ENCODE data around the gene NR6A1.

NR6A1 gene

DNA sequence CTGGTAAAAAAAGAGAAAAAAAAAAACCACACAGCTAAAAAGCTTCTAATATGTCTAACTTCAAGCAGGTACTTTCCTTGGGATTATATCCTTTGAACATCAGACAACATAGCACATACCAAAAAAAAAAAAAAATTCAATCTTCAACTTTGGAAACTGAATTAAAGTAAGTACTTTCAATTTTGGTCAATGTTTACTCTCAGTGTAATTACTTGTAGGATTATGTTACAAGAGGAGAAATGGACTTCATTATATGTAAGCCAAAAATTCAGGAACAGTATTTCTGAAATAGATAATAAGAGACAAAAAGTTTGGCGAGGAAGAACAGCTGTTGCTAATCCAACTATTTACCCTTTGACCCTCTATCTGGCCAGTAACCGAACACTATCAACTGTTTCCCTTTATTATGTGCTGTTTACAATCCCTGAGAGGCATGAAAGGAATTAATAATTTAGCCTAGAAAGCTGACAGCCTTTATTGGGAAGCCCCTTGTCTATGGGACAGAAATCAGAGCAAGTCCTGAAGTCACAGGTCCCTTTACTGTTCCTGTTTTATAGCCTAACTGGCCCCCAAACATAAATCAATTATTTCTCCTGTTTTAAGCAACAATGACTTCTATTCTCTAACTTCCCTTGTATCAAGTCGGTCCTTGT lies 46.6 kb downstream of the NR6A1 start:
- DNase-seq (ENCODE audit: low read depth): no peak

GRCh38 chr9:124723352-124723751 lies 47.8 kb downstream of the NR6A1 start:
- DNase-seq (ENCODE audit: low read depth): no peak

- DNase-seq (ENCODE audit: low read depth): peak; percentile 30
Observed at GRCh38 chr9:124721109-124721906, 49.8 kb downstream of the NR6A1 start.

DNA sequence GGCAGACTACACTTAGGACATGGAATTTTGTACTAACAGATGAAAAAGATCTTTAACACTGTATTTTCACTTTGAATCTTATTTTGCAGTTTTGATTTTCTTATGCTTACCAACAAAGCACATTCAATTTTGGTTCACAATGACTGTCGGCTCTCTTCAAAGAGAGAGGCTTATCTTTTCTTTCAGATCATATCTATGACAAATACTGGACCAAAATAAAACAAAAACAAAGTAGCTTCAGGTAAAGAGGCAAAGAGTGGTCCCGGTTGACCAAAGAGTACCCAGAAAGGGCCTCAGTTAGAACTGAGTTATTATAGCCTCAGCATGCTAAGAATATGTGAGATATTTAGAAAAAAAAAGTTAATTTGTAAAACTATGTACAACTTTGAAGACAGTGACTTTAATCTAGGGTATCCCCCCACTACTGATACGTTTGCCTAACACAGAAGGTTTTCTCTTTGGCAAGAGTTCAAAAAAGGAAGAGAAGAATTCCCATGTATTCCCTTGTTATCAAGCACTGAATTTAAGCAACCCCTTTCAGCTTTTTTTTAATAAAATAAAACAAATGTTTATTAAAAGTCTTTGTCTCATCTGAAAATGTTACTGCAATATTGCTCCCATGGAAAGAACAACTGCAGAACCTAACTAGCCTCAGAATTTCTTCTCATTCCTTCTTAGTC lies 50.5 kb downstream of the NR6A1 start:
- no peak for DNase-seq (ENCODE audit: low read depth)

GRCh38 chr9:124718928-124719327 lies 52.2 kb downstream of the NR6A1 start:
- DNase-seq (ENCODE audit: low read depth): no peak

DNA sequence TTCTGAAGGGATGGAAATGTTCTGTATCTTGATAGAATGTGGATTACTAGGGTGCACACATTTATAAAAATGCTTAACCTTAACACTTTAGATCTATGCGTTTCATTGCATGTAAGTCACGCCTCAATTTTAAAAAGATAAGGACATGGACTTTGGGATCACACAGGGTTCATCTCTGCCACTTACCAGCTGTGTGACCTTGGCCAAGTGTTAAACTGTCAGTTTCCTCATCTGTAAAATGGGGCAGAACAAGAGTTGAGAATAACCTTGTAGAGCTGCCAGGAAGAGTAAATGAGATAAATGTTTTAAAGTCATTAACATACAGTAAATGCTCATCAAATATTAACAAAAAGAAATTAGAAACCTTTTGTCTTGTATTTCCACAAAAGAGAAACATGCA lies 53.5 kb downstream of the NR6A1 start:
- DNase-seq (ENCODE audit: low read depth): no peak

DNA sequence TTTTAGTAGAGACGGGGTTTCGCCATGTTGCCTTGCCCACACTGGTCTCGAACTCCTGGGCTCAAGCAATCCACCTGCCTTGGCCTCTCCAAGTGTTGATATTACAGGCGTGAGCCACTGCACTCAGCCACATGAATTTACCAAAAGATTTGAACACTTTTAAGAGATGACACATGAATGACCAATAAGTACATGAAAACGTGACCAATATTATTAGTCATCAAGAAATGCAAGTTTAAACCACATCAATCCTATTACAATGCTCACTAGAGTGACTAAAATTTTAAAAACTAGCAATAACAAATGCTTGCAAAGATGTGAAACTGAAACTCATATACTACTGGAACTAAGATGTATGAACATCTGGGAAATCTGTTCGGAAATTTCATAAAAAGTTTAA lies 54.3 kb downstream of the NR6A1 start:
- peak; percentile 31 for DNase-seq (ENCODE audit: low read depth)

- DNase-seq (ENCODE audit: low read depth): no peak
Observed at GRCh38 chr9:124710766-124711165, 60.3 kb downstream of the NR6A1 start.

DNA sequence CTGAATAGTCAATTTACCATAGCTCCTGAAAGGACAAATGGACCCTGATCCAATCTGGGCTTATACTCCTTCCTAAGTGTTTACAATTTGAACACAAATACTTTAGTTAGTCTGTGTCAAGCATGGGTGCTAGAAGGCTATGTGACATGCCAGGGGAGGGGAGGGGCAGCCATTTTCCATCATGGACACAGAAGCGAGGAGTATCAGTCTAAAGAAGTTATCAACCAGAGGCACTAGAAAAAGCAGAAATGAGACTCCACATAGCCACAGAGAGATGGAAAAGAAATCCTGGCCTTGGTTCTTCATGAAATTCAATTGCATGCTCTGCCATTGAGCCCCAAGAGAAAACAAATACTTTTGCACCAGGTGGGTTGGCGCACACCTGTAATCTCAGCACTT lies 61.8 kb downstream of the NR6A1 start:
- DNase-seq (ENCODE audit: low read depth): no peak

GRCh38 chr9:124708633-124709291 lies 62.3 kb downstream of the NR6A1 start:
- peak; percentile 86 for DNase-seq (ENCODE audit: low read depth)

- no peak for DNase-seq (ENCODE audit: low read depth)
Observed at GRCh38 chr9:124708074-124708473, 63.0 kb downstream of the NR6A1 start.

DNA sequence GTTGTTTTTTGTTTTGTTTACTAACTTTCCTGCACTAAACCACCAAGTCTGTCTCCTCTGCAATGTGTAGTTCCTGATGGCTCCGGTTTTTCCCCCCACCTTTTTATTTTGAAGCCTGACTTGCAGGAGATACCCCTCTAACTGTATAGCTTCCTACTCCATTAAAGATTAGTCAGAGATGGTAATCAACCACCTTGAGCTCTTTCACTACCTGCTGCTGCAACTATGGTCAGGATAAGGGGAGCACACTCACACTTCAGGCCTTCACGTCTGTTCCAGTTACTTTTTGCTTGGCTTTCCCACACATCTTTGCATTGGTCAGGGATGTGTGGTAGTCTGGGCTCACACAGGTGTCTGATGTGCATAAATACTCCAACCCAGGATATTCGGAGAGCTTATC lies 63.4 kb downstream of the NR6A1 start:
- DNase-seq (ENCODE audit: low read depth): no peak

- no peak for DNase-seq (ENCODE audit: low read depth)
Observed at GRCh38 chr9:124706685-124707084, 64.4 kb downstream of the NR6A1 start.

DNA sequence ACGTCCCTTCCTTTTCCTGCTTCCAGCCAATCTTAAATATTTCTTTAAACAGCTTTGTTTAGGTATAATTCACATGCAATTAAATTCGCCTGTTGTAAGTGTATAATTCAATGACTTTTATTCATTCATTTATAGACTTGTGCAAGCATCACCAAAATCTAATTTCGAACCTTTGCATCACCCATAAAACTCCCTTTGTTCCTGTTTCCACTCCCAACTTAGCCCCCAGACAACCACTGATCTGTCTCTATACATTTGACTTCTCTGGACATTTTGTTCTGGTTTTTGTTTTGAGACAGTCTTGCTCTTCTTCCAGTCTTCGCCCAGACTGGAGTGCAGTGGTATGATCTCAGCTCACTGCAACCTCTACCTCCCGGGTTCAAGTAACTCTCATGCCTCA lies 71.5 kb downstream of the NR6A1 start:
- no peak for DNase-seq (ENCODE audit: low read depth)

DNA sequence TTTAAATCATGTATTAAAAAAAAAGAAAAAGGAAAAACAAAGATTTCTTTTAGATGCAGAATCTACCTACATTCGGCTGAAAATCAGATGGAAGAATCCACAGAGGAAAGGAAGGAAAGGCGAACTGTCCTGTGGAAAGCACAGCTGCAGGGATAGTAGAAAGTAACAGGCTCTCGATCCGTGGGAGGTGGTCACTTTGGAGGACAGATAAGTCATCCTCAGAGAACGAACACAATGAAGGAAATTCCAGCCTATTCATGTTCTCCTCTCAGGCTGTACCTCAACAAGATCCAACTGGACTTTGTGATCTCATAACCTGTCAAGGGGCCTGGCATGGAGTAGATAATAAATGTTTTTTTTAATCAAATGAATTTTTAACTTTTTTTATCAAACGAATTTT lies 72.8 kb downstream of the NR6A1 start:
- no peak for DNase-seq (ENCODE audit: low read depth)

DNA sequence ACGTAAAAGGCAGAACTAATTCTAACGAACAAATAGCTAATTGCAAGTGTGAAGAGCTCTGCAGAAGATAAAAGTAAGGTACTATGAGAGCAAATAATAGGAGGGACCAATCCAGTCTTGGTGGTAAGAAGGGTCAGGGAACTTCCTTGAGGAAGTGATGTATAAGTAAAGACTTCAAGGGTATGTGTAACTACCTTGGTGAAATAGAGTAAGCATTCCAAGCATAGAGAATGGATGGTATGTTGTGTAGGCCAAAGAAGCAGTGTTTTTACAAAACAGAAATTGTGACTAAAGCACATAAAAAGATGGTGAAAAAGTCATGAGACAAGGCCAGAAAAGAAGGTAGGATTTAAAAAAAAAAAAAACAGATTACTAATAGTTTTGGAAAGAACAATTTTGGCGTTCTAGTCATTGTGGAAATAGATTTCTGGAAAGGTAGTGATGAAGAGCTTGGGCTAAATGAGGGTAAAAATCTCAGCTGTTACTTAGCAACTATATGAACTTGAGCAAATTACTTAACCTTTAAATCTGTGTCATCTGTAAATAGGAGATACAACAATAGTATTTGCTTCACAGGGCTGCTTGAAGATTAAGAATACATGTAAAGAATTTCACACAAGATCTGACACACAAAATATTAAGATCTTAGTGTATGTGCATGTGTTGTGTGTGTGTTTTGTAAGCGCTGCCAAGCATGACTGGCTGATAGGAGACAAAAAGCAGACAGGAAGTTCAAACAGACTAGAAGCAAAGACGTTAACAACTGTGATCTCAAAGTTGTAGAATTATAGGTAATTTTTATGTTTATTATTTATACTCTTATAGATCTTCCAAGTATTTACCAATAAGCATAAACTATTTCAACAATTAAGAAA lies 73.5 kb downstream of the NR6A1 start:
- peak; percentile 52 for DNase-seq (ENCODE audit: low read depth)

DNA sequence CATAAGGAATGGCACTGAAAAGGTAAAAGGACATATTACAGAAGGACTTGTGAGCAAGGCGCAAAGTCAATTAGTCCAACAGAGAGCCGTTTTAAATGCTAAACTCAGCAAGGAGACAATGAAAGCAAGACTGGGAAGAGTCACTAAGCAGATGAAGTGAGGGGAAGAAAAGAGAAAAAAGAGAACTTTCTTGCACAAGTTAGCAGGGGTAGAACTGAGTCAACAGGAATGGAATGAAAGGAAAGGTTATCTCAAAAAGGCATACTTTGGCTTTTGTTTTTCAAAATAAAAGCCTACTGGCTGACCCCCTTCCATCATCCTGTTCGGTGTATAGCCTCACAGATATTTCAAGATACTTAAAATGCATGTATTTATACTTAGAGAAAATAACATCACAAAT lies 75.0 kb downstream of the NR6A1 start:
- peak; percentile 69 for DNase-seq (ENCODE audit: low read depth)

DNA sequence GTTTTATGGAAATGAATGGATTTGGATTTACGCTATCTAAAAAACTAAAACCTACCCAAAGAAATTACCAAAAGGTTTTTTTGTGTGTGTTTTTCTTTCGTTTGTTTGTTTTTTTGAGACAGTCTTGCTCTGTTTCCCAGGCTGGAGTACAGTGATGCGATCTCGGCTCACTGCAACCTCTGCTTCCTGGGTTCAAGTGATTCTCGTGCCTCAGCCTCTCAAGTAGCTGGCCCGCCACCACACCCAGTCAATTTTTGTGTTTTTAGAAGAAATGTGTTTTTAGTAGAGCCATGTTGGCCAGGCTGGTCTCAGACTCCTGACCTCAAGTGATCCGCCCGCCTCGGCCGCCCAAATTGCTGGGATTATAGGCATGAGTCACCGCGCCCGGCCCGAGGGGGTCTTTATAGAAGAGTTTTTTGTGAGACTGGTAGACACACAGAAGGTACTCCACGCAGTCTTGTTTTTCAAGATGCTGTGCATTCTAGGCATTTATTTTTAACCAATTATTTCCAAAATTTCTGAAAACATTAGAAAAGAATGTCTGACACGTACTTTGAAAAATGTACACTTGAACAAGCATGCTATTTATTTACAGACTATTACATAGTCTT lies 75.7 kb downstream of the NR6A1 start:
- peak; percentile 78 for DNase-seq (ENCODE audit: low read depth)

DNA sequence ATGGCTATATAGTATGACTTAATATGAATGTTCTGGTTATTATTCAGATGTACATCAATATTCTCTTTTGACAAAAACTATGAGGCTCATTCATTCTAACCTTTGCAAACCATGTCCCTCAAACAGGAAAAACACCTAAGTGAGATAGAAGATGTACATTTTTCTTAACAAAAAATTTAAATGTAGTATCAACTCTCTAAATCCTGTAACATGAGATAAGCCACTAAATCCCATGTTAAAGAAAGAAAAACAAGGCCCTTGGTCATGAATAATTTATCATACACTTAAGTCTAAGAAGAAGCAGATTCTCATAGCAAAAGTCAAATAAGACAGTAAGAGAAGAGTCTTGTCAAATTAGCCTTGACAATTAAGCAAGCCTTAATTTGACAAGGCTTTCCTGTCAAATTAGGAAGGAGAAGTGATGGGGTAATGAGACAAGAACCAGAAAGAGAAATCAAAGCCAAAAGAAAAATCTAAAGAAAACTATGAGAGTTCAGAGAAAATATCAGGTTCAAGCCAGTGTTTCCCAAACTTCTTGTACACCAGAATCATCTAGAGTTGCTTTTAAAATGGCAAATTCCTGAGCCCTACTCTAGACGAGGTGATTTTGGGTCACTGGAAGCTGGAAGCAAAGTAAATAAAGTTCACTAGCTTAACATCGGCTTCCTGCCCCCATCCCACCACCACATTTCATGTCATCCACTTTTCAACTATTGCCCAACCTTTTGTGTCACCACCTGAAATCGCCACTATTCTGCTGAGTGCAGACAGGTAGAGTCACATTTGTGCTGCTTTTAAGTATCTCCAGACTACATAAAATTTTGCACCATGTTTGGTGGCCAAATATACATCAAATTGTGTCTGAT lies 76.5 kb downstream of the NR6A1 start:
- peak; percentile 33 for DNase-seq (ENCODE audit: low read depth)

GRCh38 chr9:124693403-124693802 lies 77.7 kb downstream of the NR6A1 start:
- DNase-seq (ENCODE audit: low read depth): no peak

Measured in HS-27A (cell line).